AG09319 (cell line): ENCODE measurements around the gene MYO19.
"Not testable (repeated sequence)": the region's sequence is repeated elsewhere in the genome, so short reads cannot be mapped to it uniquely, and the experiment has no call there.

Experiments used
- DNase-seq: peaks from one replicate; pipeline ENCODE4 v3.0.0-alpha.2; 2010; ENCODE audit warnings: low read depth; ENCODE audit errors: extremely low read depth
- TF ChIP-seq, protein P1 (sequence below): IDR thresholded peaks from 2 replicates; pipeline ENCODE4 v1.5.1; 2011; ENCODE audit warnings: low read depth, mild to moderate bottlenecking, inconsistent platforms, low read length, moderate library complexity

MYO19 gene

GRCh38 chr17:36461330-36462110 is 73.1 kb downstream of the MYO19 start:
- TF ChIP-seq, protein P1, sequence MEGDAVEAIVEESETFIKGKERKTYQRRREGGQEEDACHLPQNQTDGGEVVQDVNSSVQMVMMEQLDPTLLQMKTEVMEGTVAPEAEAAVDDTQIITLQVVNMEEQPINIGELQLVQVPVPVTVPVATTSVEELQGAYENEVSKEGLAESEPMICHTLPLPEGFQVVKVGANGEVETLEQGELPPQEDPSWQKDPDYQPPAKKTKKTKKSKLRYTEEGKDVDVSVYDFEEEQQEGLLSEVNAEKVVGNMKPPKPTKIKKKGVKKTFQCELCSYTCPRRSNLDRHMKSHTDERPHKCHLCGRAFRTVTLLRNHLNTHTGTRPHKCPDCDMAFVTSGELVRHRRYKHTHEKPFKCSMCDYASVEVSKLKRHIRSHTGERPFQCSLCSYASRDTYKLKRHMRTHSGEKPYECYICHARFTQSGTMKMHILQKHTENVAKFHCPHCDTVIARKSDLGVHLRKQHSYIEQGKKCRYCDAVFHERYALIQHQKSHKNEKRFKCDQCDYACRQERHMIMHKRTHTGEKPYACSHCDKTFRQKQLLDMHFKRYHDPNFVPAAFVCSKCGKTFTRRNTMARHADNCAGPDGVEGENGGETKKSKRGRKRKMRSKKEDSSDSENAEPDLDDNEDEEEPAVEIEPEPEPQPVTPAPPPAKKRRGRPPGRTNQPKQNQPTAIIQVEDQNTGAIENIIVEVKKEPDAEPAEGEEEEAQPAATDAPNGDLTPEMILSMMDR: no peak
- no peak for DNase-seq

GRCh38 chr17:36460265-36460937 is 74.3 kb downstream of the MYO19 start:
- TF ChIP-seq, protein P1: no peak
- no peak for DNase-seq

DNA sequence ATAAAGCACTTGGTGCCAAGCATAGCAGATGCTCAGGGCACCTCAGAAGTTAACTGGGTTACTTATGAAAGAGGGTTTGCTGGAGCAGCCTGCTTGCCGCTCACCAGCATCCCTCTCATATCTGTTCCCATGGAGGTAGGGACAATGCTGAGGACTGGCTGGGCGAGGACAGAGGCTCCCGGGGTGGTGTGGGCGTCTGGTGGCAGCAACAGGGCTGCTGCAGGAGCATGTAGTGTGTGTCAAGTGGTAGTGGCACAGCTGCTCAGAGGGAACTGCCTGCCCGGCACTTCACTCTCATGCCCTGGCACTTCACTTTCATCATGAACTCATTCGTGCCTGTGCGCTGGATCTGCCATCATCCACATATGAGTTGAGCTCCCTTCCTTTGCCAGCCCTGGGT is 75.1 kb downstream of the MYO19 start:
- no peak for DNase-seq
- TF ChIP-seq, protein P1: no peak

DNA sequence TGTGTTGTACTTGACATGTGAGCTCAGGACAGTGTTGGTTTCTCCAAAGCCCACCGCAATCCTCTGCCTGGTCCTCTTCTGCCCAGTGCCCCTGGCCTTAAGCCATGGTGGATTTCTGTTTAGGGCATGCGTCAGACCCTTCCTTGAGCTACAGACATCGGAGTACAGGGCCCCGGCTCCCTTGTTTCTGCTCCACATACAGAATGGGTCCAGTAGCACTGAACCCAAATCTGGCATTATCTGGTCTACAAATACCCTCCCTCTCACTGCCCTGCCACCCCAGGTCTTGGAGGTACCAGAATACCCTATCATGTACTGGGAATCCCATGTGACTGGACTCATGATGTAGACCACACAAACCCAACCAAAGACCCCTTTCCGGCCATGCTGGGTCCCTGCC is 75.6 kb downstream of the MYO19 start:
- DNase-seq: no peak
- TF ChIP-seq, protein P1: no peak

- not testable (repeated sequence) for DNase-seq
Measured at GRCh38 chr17:36457701-36458100, 77.0 kb downstream of the MYO19 start.

GRCh38 chr17:36452888-36453287 is 81.8 kb downstream of the MYO19 start:
- DNase-seq: not testable (repeated sequence)

GRCh38 chr17:36449997-36450396 is 84.7 kb downstream of the MYO19 start:
- DNase-seq: not testable (repeated sequence)
